GM12864 (cell line): Measurements from ENCODE around the gene STOML1.

Source experiments
- DNase-seq: peaks from one replicate; pipeline ENCODE4 v3.0.0-alpha.2; 2011; ENCODE audit warnings: low read depth
- H3K4me3 ChIP-seq: 2 replicates; pipeline ENCODE4 v1.5.1; 2011; ENCODE audit warnings: mild to moderate bottlenecking, low read depth, low read length, control low read depth
- TF ChIP-seq, protein P1 (sequence below): IDR thresholded peaks from 2 replicates; pipeline ENCODE4 v1.5.1; 2011; ENCODE audit warnings: low read depth, mild to moderate bottlenecking, moderate library complexity, low read length, control low read depth, inconsistent platforms; ENCODE audit errors: missing control alignments

Gene STOML1

DNA sequence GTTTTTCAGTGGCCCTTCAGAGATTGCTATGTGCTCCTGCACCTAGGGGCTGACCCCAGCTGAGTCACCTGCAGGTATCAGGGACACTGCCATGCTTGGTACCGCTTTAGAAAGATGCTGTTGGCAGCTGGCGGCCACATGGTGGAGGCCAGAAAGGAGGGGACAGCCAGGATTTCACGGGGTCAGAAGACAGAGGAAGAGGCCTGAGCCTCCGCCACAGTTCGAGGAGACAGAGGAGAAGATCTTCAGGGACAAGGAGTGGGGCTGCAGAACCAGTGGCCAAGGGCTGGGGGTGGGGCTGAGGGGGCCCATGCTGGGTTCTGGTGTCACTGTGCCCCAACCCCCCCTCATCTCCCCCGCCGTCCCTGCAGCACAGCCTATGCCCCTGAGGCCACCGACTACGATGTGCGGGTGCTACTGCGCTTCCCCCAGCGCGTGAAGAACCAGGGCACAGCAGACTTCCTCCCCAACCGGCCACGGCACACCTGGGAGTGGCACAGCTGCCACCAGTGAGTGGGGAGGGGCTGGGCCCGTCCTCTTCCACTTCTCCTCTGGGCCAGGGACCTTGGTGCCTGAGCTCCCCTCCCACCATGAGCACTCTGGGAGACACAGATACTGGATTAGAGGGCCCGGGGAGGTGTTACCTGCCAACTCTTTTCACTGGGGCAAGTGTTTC, 45.9 kb downstream of the STOML1 start:
- no peak overlapping the region for H3K4me3 ChIP-seq
- TF ChIP-seq, protein P1, sequence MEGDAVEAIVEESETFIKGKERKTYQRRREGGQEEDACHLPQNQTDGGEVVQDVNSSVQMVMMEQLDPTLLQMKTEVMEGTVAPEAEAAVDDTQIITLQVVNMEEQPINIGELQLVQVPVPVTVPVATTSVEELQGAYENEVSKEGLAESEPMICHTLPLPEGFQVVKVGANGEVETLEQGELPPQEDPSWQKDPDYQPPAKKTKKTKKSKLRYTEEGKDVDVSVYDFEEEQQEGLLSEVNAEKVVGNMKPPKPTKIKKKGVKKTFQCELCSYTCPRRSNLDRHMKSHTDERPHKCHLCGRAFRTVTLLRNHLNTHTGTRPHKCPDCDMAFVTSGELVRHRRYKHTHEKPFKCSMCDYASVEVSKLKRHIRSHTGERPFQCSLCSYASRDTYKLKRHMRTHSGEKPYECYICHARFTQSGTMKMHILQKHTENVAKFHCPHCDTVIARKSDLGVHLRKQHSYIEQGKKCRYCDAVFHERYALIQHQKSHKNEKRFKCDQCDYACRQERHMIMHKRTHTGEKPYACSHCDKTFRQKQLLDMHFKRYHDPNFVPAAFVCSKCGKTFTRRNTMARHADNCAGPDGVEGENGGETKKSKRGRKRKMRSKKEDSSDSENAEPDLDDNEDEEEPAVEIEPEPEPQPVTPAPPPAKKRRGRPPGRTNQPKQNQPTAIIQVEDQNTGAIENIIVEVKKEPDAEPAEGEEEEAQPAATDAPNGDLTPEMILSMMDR, result no peak
- no peak for DNase-seq

DNA sequence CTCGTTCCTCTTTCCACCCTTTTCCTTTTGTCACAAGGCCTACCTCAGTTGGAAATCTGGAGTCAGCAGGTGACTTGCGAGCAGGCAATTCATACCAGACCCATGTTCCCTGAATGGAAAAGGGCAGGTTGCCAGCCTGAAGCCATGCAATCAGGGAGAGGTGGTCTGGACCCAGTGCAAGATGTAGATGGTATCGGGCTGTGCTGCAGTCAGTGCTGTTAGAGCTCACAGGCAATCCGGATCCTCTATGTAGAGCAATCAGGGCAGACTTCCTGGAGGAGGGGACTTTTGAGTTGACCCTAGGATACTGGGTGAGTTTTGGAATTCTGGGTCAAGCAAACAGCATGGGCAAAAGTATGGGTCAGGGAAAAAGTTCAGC, 47.0 kb downstream of the STOML1 start:
- TF ChIP-seq, protein P1, result no peak
- DNase-seq, result no peak
- no peak overlapping the region for H3K4me3 ChIP-seq

DNA sequence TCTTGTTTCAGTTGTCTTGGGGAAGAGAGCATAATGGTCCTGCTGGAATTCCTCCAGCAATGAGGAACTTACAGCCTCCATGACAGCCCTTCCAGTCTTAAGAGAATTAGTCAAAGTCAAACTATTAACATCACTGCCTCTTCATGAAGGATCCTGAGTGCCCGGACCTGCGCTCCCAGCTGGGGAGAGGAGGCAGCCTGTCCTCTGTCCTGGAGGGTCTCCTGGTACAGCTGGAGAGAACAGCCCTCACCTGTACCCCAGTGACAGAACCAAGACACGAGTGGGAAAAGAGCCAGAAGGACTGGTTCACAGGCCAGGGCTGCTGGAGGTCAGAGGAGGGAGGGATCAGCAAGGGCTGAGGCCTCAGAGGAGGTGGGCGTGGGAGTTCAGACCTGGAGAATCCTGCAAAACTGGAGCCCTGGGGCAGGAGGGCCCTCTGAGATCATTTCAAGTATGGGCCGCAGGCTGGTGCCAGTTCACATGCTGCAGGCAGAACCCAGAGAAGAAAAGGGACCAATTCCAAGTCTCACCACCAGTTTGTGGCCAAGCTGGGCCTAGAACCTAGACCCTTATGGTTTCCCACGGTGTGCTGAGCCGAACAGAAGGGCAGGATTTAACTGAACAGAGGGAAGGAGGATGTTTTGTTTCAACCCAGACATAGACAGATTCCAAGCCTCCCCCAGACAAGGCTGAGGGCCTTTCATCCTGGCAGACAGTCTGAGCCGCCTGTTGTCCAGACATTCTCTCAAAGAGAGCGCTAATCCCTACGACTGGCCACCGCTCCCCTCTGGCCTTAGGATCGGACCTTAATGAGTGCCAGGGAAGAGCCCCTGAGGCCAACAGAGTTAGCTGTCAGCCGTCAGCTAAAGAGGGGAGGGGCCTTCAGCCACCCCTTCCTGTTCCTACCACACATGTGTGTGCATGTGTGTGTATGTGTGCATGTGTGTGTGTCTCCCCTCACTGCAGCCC, 47.6 kb downstream of the STOML1 start:
- TF ChIP-seq, protein P1, result no peak
- DNase-seq, result no peak
- H3K4me3 ChIP-seq, result no peak overlapping the region

DNA sequence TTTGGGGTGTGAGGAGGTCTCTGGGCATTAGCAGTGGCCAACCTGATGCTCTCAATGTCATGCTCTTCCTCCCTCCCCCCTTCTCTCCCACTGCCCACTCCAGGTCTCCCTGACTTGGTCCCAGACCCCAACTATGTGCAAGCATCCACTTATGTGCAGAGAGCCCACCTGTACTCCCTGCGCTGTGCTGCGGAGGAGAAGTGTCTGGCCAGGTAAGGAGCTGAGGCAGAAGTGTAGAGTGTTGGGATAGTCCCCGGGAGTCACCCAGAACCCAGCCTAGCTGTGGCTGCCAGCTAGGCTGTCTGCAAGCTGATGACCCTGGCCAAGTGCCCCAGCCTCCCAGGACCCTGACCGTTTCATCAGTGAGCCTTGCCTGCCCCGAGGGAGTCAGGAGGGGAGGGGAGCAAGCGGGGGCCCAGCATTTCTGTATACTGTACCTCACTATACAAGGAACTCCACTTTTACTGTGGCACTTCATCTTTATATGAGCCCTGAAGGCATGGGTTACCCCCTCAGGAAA, 49.3 kb downstream of the STOML1 start:
- TF ChIP-seq, protein P1, result no peak
- DNase-seq, result no peak
- no peak overlapping the region for H3K4me3 ChIP-seq

DNA sequence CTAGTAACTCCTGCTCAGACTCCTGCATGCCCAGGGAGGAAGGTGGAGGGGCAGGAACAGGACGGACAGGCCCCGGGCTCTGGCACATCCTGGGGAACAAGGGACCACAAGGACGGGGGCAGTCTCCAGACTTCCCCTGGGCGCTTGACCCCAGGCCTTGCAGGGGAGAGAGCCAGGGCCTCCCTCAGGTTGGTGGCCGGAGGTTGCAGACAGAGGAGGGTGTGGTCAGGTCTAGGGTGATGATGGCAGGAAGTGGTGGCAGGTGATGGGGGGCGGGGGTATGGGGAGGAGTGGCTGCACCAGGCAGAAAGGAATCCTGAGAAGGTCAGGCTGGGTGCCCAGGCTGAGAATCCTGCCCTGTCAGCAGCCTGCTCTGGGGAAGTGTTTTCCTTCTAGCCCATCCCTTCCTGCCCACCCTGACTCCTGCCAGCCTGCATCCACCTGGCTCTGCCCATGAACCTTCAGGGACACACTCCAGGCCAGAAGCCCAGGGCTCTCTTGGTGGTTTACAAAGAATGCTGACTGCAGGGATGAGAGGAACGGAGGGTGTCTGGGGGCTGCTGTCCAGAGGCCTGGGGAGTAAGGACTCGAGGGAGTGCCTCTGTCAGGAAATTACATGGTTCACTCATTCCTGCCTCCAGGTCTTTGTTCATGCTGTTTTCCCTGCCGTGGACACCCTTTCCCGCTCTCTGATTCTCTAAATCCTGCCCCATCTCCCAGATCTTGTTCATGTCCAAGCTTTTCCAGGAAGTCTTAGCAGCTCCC, 50.0 kb downstream of the STOML1 start:
- no peak overlapping the region for H3K4me3 ChIP-seq
- DNase-seq, result no peak
- TF ChIP-seq, protein P1, result no peak

DNA sequence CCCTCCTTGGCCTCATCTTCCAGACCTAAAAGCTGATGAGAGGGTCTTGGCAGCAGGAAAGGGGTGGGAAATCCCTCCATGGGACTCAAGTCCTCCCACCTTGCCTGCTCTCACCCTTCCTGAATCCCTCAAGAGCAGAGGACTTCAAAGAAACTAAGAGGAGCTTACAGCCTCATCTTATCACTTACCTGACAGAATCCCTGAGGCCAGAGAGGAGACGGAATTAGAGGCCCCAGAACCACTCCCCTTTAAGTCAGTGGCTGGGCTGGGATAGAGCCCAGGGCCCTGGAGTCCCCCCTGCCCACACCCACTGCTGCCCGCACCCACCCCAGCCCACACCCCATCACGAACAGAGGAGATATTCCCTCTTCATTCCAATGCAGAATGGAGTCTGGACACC, 50.6 kb downstream of the STOML1 start:
- TF ChIP-seq, protein P1, result no peak
- no peak for DNase-seq
- no peak overlapping the region for H3K4me3 ChIP-seq
